Activated CD4-positive, alpha-beta T cell treated with anti-CD3 and anti-CD28 coated beads, Interleukin-2, amount 50 U/mL, for 48 hours (primary cell): ENCODE results near the gene API5.
"Not testable (repeated sequence)": the region's sequence is repeated elsewhere in the genome, so short reads cannot be mapped to it uniquely, and the experiment has no call there.

ENCODE experiments used
- DNase-seq, 2 experiments: peaks; one replicate each; pipeline ENCODE4 v3.0.0-alpha.2; 2020

The API5 gene

DNA sequence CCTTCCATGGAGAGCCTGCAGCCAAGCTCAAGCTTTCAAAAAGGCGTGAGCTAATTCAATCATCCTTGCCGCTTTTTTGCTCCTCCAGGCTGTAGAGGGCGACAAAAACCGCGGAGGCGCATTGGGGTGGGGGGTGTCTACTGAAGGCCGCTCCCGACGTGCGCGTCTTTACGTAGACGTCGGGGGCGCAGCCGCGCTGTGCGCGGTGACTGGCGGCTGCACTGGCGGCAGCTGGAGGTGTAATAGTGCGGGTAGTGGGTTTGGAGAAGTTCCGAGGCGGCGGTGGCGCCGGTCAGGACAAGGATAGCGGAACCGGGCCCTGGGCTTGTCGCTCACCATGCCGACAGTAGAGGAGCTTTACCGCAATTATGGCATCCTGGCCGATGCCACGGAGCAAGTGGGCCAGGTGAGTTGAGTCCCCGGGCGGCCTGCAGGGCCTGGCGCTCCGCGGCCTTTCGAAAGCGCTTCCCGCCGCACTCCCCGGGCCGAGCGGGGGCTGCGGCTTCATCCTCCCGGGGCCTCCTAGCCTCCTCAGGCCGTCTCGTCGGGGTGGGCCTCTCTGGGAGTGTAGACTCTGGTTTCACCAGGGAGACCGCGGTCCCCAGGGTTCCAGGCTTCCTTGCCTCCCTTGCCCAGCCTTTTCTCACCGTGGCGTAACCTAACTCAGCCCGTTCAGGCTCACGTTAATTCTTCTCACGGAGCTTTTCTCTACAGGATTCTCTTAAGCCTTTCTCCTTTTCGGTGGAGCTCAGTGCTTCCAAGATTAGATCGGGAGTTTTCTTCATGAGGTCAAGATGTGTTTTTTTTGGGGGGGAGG, at the start of gene API5:
TSS of gene API5 (plus strand) at position 206 of the 817 bp plus-strand sequence. CDS start at position 338, 132 bp downstream.
- peak; percentile 91 to 92 for DNase-seq

DNA sequence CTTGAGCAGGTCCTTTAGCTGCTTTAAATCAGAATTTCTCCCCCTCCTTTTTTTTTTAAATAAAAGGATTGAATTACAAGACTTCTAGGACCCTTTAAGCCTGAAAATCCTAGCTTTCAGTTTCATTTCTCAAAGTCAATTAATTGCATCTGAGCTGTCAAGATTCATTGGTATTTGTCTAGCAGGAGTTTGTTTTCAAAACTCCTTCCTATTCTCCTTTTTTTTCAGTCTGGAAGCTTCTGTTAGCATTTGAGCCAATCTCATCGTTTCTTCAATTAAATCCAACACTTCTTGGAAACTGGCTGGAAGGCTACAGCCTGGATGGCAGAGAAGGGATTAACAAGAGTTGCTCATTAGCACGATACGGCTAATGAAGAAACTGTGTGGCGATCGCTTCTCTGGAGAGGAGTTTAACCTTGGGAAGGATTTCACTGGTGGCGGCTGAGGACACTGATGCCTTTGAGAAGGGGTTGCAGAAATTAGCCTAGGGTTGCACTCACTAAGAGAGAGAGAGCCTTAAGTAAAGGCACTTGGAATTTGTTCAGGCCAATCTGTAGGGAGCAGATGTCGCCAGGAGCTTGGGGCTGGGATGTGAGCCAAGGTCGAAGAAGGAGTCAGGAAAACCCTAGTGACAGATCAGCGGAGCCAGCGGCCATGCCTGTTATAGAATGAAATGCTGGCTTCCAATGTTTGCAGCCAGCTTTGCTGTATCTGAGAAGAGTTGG, 43.8 kb upstream of the API5 start:
- no peak for DNase-seq

DNA sequence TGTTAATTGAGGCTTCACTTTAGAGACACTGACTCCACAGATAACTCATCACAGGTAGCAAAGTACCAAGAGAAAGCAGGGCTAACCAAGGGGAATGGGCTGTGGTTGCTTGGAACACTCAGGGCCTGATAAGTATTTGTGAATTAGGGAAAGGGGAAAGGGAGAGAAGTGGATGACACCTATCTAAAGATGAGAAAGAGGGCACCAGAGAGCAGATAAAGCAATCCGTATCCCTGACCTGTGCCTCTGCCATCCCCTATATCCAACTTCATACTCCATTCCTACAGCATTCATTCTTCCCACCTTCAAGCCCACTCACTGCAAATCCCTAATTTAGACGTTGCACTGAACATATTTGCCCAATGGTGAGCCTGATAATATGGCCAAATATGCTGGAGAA, 43.0 kb upstream of the API5 start:
- DNase-seq = no peak

DNA sequence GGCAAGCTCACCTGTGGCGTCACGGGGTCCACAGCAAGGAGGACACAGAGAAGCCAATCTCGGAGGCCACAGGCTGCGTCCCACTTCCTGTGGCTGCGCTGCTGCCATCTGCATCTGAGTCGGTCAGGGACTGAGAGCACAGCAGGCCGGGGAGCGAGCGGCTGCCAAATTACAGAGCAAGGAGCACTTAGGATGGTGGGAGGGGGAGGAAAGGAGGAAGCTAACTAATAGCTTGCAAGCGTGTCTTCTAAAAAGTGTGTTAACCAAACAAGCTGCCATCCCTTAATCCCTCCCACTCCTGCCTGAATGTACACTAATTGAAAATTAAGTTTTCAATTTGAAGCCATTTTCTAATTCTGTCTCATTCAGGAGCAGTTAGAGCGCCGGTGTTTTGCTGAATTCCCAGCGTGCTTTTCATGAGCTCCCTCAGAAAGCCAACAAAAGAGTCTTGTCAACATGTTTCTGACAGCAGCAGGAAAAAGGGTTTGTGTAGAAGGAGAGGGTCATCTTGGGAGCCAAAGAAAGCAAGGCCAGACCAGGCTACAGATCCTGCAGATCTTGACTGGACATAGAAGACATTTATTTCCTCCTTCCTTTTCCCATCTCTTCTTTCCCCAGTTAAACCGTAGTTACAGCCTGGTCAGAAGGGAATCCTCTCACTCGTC, 42.4 kb upstream of the API5 start:
- DNase-seq = no peak

DNA sequence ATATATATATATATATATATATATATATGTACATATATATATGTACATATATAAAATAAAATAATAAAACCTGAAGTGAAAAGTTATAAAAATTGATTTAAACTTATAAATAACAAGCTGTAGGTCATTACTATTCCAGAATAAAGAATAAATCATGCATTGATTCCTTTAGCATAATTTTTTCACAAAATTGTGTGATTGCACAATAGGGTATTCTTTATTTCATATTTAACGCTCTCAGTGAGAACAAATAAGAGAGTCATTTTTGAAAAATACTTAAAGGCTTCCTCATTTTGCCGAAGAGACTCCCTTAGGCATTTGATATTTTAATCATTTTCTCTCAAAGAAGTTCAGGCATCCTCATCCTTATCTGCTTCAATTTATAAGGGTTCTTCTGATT, 41.3 kb upstream of the API5 start:
- DNase-seq = no peak

DNA sequence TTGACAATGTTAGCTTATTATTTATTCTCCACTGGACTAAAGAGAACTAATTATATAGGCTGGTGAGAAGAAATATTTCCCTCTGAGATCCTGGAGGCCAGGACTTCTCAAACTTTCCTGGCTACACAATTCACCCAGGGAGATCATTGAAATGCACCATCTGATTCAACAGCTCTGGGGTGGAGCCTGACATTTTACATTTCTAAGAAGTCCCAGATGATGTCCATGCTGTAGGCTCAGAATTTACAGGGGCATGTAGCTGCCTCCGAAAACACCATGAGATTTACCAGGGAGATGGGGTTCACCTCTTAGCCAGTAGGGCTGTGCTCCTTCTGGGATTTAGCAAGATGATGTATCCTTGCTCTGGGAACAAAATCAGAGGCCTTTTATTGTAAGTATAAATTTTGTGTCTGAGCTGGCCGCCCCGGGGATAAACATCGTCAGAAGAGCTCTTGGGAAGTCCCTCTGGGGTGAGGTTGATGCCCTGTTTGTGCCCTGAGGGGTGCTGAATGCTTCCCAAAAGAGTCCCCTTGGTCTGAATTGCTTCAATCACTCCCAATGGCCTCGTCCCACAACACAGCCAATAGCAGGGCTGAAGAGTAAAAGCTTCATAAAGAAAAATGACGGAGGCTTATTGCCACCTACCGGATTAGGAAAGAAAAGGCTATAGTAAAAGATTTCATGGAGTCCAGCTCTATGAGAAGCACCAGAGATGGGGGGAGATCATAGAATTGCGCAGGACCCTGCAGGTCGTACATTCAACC, 33.4 kb upstream of the API5 start:
- no peak for DNase-seq

DNA sequence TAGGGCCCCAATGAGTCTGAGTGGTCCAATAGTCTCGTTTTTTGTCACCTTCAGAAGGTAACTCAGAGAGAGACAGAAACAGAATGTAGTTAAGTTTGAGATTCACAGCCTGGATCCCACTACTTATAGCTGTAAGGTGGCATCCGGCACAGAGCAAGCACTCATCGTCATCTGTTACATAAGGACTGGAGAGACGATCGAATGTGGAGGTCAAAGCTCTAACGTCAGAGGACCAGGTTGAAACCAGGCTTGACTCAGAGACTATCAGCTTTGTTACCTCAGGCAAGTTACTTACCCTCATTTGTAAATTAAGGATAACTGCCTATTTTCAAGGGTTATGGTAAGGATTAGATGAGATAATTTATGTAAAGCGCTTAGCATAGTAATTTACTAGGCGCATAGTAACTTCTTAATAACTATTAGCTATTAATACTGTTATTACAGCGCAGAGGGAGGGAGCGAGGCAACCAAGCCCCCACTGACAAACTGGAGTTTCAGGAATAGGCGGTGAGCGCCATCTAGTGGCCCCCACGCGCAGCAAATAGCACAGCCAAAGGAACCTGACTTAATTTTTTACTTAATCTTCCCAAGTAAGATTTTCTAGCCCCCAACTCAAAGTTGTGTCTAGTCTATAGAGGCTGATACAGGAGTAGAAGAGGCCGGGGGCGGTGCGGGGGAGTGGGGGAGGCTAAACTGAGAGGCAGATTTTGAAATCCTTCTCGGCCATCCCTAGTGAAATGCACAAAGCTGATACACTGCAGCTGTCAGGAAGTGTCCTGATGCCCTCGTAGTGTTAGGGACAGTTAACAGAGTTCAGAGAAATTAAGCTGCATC, 29.0 kb upstream of the API5 start:
- DNase-seq = peak; percentile 44 to 53

DNA sequence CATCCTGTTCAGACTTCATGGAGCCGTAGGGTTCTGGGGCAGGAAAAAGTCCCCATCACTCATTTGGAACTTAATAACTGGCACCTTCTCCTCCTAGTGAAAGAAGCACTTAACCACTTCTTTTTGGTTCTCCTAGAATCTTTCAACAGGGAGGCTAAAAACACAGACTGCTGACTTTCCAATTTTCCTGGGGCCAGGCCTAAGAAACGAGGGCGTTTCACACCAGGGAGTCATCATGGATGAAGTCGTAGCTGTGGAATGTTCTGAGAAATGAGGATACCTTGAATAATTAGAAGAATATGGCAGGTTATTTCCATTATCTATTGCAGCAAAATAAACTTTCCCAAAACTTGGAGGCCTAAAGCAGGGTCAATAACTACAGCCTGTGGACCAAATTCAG, 26.0 kb upstream of the API5 start:
- DNase-seq = no peak

DNA sequence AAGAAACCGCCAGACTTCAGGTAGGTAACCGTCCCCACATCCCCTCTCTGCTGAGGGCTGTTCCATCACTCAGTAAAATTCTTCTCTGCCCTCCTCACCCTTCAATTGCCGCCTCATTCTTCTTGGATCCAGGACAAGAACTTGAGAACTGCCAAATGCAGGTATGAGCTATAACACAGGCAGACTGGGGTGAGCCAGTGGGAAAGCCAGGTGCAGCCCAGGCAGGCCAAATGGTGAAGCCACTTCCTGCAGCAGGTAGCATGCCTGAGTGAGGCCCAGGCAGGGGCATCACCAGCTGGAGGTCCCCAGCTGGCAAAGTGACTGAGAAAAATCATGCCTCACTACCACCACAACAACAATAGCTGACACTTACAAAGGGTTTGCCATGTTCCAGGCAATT, 22.4 kb upstream of the API5 start:
- DNase-seq = no peak

DNA sequence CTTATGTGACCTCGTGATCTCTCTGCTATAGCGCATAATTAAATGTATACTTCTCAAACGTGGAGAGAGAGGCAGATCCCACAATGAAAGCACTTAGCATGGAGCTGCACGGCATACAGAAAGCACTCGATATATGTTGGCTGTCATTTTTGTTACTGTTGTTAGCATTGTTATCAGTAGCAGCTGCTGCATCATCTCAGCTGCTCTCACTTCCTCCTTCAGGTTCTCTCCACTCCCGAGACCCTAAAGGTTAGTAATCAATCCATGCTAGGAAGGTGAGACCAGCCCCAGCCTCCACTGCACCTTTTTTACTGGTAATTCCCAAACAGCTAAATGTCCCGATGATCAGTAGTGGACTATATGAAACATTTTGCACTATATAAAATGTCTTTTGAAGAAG, 13.4 kb upstream of the API5 start:
- DNase-seq = no peak

DNA sequence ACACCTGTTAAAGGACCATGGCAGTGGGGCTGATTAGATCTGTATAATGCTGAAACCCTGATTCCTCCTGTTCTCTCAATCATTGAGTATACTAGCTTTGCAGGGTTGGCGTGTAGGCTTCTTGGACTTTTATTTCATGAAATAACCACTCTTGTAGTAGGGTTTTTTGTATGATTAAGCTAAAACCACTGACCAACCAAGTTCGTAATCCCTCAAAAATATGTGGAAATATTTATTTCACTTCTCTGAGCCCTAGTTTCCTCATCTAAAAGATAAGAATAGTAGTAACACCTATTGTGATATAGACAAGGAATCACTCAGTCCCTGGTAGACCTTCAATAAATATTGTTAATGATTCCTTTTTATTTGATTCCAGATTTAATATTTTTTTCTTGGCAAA, 4.2 kb downstream of the API5 start:
- DNase-seq = no peak

DNA sequence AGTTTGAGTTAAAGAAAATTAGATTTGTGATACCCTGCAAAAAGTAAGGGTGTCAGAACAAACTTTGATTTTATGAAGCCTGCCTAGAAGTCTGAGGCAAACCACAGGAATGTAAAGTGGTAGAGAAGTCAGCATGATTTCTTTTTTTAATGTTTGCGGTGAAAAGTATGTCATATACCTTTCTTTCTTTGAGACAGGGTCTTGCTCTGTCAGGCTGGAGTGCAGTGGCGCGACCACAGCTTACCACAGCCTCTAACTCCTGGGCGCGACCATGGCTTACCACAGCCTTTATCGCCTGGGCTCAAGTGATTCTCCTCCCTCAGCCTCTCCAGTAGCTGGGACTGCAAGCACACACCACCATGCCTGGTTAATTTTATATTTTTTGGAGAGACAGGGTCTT, 4.7 kb downstream of the API5 start:
- peak; percentile 21 to 27 for DNase-seq

DNA sequence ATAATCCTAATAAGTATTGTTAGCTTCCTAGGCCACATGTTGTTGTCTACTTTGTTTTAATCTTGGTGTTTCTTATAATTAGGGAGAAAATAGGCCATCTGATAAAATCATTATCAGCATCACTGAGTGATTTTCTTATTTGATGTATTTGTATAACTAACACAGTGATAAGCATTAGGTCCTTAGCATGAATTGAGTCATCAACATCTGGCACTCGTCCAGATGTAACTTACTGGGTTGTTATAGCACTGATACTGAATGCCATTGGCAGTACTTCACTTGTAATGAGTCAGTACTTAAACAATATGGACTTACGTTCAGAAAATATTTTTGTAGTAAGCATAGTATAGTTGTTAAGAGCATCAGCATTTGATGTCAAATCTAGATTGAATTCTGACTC, 16.2 kb downstream of the API5 start:
- DNase-seq = no peak

DNA sequence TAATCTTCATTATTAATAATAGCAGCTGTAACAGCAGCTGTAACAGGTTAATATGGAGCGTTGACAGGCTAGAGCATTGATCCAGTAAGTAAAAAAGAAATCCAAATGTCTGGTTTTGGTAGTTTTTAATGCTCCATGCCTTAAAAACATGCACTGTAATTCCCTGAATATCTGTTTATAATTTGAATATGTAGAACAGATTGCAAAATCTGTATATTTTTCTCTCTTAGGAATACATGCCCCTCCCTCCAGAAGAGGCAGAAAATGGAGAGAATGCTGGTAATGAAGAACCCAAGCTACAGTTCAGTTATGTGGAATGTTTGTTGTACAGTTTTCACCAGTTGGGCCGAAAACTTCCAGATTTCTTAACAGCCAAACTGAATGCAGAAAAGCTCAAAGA, 16.7 kb downstream of the API5 start:
- DNase-seq = no peak

DNA sequence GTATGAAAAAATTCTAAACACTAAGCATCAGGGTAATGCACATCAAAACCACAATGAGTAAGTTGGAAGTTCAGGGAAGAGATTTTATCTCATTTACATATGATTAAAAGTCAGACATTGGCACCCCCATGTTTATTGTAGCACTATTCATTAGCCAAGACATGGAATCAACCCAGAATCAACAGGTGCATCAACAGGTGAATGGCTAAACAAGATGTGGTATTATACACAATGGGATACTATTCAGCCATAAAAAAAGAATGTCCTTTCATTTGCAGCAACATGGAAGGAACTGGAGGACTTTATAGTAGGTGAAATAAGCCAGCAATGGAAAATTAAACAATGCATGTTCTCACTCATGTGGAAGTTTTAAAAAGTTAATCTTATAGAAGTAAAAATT, 29.4 kb downstream of the API5 start:
- no peak for DNase-seq

DNA sequence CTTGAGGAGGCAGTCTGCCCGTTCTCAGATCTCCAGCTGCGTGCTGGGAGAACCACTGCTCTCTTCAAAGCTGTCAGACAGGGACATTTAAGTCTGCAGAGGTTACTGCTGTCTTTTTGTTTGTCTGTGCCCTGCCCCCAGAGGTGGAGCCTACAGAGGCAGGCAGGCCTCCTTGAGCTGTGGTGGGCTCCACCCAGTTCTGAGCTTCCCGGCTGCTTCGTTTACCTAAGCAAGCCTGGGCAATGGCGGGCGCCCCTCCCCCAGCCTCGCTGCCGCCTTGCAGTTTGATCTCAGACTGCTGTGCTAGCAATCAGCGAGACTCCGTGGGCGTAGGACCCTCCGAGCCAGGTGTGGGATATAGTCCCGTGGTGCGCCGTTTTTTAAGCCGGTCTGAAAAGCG, 39.6 kb downstream of the API5 start:
- not testable (repeated sequence) for DNase-seq

DNA sequence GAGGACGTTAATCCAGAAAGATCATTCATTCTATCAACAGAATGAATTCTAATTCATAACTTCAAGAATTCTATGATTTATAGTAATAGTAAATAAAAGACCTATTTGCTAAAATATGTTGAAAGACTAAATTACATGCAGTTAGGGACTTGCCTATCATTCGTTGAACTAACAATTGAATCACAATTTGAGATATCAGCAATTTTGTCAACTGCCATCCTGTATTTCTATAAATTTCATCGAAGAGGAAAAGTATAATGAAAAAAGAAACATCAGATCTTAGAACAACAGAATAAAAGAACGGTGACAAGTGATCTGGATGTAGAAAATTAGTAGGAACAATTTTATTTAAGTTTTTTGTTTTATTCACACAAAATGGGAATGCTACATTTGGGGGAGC, 42.5 kb downstream of the API5 start:
- no peak for DNase-seq

DNA sequence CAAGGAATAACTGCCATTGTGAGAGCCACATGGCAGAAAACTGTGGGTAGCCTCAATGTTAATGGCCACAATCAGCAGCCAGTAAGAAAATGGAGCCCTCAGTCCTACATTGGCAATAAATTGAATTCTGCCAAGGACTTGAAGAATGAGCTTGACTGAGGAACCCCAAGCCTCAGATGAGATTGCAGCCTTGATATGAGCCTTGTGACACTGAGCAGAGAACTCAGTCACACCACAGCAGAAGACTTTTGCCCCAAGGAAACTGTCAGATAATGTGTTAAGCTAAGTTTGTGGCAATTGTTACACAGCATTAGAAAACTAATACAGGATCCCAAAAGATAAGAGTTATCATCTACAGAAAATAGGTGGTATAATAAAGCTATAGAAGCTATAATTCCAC, 44.5 kb downstream of the API5 start:
- DNase-seq = no peak

DNA sequence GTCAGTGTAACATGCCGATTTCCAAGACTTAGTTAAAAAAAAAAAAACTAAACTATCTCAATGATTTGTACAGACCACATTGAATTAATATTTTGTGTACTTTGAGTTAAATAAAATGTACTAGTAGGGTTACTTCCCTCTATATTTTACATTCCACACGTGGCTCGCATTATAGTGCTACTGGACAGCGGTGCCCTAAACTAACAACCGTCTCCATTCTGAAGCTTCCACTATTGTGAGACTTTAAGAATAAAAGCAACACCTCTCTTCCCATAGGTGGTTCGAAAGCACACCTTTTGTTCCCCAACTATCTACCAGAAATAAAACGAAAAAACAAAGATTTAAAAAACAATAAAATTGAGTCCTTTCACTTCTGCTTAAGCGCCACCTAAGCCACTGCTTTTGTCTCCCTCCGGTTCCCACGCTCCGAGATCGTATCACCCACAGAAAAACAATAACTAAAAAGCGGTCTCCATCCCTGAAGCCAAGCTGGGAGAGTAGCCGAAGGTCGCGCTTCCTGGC, 46.5 kb downstream of the API5 start:
- DNase-seq = no peak

DNA sequence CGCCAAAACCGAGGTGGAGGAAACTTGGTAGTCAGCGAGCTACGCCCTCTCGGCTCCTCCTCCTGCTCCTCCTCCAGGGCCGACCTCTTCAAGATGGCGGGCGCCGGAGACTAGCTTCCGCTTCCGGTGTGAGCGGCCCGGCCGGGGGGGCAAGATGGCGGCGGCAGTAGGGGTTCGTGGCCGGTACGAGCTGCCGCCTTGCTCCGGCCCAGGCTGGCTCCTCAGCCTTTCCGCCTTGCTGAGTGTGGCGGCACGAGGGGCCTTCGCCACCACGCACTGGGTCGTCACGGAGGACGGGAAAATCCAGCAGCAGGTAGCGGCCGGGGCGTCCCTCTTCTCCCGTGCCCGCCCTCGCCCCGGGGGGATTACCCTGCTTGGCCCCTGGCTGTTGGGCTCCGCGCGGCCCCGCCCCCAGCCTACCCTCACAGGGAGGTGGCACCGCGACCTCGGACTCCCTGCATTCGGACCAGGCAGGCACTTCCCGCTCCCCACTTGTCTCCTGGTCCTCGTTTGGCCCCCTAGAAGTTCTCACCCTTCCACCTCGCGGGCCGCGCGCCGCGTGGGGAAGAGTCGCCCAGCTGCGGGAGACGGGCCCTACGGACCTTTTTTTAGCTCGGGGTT, 47.1 kb downstream of the API5 start, which contains the start of gene TTC17:
TSS of gene TTC17 (plus strand) at position 120 of the 621 bp plus-strand sequence. CDS start at position 155, 35 bp downstream.
- DNase-seq = peak; percentile 94 to 96

DNA sequence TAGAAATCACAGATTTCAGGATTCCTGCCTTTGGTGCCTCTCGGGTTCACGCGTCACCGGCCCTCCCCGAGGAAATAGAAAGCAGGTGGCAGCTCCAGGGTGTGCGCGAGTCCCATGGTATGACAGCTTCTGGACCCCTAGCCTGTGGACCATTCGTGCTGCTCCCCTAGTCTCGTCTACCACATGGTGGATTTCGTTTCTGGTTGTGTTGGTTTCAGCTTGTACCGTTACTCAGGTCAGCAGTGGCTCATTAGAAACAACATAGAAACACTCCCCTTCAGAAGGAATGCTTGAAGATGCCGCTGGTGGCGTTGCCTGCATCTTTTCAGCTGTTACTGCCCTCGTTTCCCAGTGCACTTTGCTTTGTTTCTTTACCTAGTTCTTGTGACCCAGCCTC, 47.6 kb downstream of the API5 start:
- peak in 1 of 2 experiments; percentile 42 for DNase-seq
